Mucosa of rectum (tissue), 2 donors: ENCODE data around the gene INIP.
"Not testable (repeated sequence)": the region's sequence is repeated elsewhere in the genome, so short reads cannot be mapped to it uniquely, and the experiment has no call there.

Experiments
- H3K27ac ChIP-seq, 2 donors: one replicate each; pipeline ENCODE4 v1.7.0; 2013; ENCODE audit warnings: inconsistent platforms in 2 of 2, low read depth in 2 of 2, low read length in 2 of 2
- H3K27me3 ChIP-seq, 2 donors: one replicate each; pipeline ENCODE4 v1.7.0; 2013; ENCODE audit warnings: low read length in 2 of 2; ENCODE audit not compliant: control insufficient read depth in 2 of 2, insufficient read depth in 2 of 2
- H3K36me3 ChIP-seq, 2 donors: one replicate each; pipeline ENCODE4 v1.7.0; 2013; ENCODE audit warnings: low read length in 2 of 2; ENCODE audit not compliant: control insufficient read depth in 2 of 2, insufficient read depth in 2 of 2
- H3K4me1 ChIP-seq, 2 donors: one replicate each; pipeline ENCODE4 v1.7.0; 2013; ENCODE audit warnings: low read length in 2 of 2, mild to moderate bottlenecking in 1 of 2; ENCODE audit not compliant: control insufficient read depth in 2 of 2, insufficient read depth in 2 of 2
- H3K4me3 ChIP-seq, 2 donors: one replicate each; pipeline ENCODE4 v1.7.0; 2013; ENCODE audit warnings: low read length in 2 of 2
- H3K9ac ChIP-seq, 2 donors: one replicate each; pipeline ENCODE4 v1.7.0; 2013; ENCODE audit warnings: low read length in 2 of 2, low read depth in 1 of 2, mild to moderate bottlenecking in 1 of 2
- H3K9me3 ChIP-seq, 2 donors: one replicate each; pipeline ENCODE4 v1.7.0; 2013; ENCODE audit warnings: low read length in 2 of 2; ENCODE audit not compliant: control insufficient read depth in 2 of 2
- donor health status: healthy.
- donor health status: Normal muscosa, but diverticular disease.

INIP gene

GRCh38 chr9:112689161-112689740, 28.7 kb downstream of the INIP start:
- no peaks in the 10 kb centered on the region for H3K27me3 ChIP-seq
- peaks cover 17 to 37% of the 10 kb centered on the region in 2 donors for H3K36me3 ChIP-seq
- H3K4me1 ChIP-seq, result no peaks in the 10 kb centered on the region
- H3K27ac ChIP-seq, result no peak overlapping the region
- no peak overlapping the region for H3K9ac ChIP-seq
- no peaks in the 10 kb centered on the region for H3K9me3 ChIP-seq
- no peak overlapping the region for H3K4me3 ChIP-seq

- H3K4me3 ChIP-seq, result no peak overlapping the region
- peaks cover 0 to 2% of the 10 kb centered on the region in 2 donors for H3K36me3 ChIP-seq
- H3K27me3 ChIP-seq, result no peaks in the 10 kb centered on the region
- H3K4me1 ChIP-seq, result no peaks in the 10 kb centered on the region
- H3K27ac ChIP-seq, result no peak overlapping the region
- H3K9ac ChIP-seq, result no peak overlapping the region
- H3K9me3 ChIP-seq, result peaks cover 4 to 6% of the 10 kb centered on the region in 2 donors
Measured at GRCh38 chr9:112680731-112681402, 37.0 kb downstream of the INIP start.

GRCh38 chr9:112677040-112677439, 40.9 kb downstream of the INIP start:
- no peaks in the 10 kb centered on the region for H3K27me3 ChIP-seq
- no peaks in the 10 kb centered on the region for H3K36me3 ChIP-seq
- H3K4me1 ChIP-seq, result no peaks in the 10 kb centered on the region
- H3K9ac ChIP-seq, result no peak overlapping the region
- peaks cover 4 to 6% of the 10 kb centered on the region in 2 donors for H3K9me3 ChIP-seq
- no peak overlapping the region for H3K4me3 ChIP-seq
- no peak overlapping the region for H3K27ac ChIP-seq

DNA sequence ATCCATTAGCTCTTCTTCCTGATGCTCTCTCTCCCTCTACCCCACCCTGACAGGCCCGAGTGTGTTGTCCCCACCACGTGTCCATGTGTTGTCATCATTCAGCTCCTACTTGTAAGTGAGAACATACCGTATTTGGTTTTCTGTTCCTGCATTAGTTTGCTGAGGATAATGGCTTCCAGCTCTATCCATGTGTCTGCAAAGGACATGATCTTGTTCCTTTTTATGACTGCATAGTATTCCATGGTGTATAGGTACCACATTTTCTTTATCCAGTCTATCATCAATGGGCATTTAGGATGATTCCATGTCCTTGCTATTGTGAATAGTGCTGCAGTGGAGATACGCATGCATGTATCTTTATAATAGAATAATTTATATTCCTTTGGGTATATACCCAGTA, 44.7 kb downstream of the INIP start:
- not testable (repeated sequence) for H3K9ac ChIP-seq, H3K36me3 ChIP-seq

DNA sequence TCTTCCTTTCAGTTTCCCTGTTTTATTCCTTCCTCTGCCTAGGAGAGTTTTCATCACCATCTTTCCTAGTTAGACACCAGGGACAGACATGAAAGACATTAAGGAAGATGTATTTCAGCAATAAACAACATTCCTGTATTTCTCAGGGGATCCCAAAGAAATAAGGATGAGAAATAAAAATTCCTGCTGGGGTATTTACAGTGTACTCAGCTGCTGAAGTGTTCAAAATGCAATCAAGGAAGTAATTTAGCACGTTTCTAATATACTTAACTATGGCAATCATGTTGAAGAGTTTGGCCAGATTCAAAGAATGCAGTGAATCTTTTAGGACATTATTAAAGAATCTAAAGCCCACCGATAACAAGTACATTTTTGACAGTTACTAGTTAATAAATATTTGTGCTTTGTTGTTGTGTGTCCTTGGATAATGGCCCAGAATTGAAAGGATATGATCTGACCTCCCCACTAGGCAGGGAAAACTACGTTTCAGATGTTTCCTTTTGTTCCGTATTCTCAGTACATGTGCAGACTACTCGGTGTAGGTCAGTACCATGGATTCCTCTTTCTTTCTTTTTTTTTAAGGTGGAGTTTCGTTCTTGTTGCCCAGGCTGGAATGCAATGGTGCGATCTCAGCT, 46.8 kb downstream of the INIP start:
- no peaks in the 10 kb centered on the region for H3K4me1 ChIP-seq
- H3K36me3 ChIP-seq, result no peaks in the 10 kb centered on the region
- no peak overlapping the region for H3K9ac ChIP-seq
- no peaks in the 10 kb centered on the region for H3K27me3 ChIP-seq
- no peak overlapping the region for H3K4me3 ChIP-seq
- no peak overlapping the region for H3K27ac ChIP-seq
- no peaks in the 10 kb centered on the region for H3K9me3 ChIP-seq

More for the DNA sequence above, 44.7 kb downstream of the INIP start:
- not testable (repeated sequence) for H3K9me3 ChIP-seq, H3K4me1 ChIP-seq, H3K4me3 ChIP-seq, H3K27ac ChIP-seq, H3K27me3 ChIP-seq

DNA sequence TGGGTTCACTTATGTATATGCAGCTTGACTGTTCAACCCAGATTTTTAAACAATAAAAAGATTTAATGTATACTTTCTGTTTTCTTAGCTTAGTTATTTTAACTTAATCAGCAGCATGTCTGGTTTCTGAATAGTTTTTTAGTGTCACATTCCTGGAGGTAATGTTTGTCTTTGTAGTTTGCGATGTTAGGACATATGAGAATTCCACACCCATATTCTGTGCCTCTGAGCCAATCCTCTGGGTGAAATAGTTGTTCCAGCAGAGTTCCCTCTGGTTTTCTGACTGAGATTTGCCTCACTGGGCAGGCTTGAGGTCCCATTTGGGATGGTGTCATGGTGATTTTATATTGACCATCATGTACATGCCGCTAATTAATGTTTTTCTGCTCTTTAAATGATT, 48.6 kb downstream of the INIP start:
- no peaks in the 10 kb centered on the region for H3K27me3 ChIP-seq
- no peaks in the 10 kb centered on the region for H3K36me3 ChIP-seq
- no peak overlapping the region for H3K9ac ChIP-seq
- no peak overlapping the region for H3K27ac ChIP-seq
- H3K4me3 ChIP-seq, result no peak overlapping the region
- H3K9me3 ChIP-seq, result no peaks in the 10 kb centered on the region
- no peaks in the 10 kb centered on the region for H3K4me1 ChIP-seq

- H3K9ac ChIP-seq, result no peak overlapping the region
- no peak overlapping the region for H3K4me3 ChIP-seq
- H3K27ac ChIP-seq, result no peak overlapping the region
- no peaks in the 10 kb centered on the region for H3K27me3 ChIP-seq
- no peaks in the 10 kb centered on the region for H3K9me3 ChIP-seq
- no peaks in the 10 kb centered on the region for H3K4me1 ChIP-seq
- H3K36me3 ChIP-seq, result no peaks in the 10 kb centered on the region
Measured at GRCh38 chr9:112665347-112665746, 52.6 kb downstream of the INIP start.

- no peaks in the 10 kb centered on the region for H3K36me3 ChIP-seq
- no peak overlapping the region for H3K4me3 ChIP-seq
- H3K27ac ChIP-seq, result no peak overlapping the region
- no peaks in the 10 kb centered on the region for H3K27me3 ChIP-seq
- no peaks in the 10 kb centered on the region for H3K4me1 ChIP-seq
- no peak overlapping the region for H3K9ac ChIP-seq
- no peaks in the 10 kb centered on the region for H3K9me3 ChIP-seq
Measured at GRCh38 chr9:112664531-112664930, 53.4 kb downstream of the INIP start.

DNA sequence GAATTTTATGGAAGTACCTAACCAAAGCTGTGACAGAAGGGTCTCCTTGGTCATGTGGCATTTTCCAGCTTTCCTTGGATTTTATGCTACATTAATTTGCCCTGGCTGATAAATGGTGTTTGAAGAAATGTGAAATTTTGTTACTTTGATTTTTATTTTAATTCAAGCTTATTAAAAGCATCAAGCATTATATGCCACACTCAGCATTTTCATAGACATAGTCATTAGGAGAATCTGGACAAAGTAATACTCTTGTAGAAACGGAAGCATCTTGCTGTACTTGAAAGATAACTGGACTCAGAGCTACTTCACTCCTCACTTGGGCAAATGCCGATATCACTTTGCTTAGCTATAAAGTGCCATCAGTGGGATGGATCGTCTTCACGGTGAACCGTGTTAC, 54.2 kb downstream of the INIP start:
- no peaks in the 10 kb centered on the region for H3K27me3 ChIP-seq
- no peaks in the 10 kb centered on the region for H3K9me3 ChIP-seq
- no peak overlapping the region for H3K9ac ChIP-seq
- H3K4me1 ChIP-seq, result no peaks in the 10 kb centered on the region
- H3K36me3 ChIP-seq, result peaks cover 0 to 4% of the 10 kb centered on the region in 2 donors
- no peak overlapping the region for H3K27ac ChIP-seq
- no peak overlapping the region for H3K4me3 ChIP-seq

- Histone ChIP-seq H3K4me3 (no peak overlapping the region), H3K4me1 (no peaks in the 10 kb centered on the region), H3K36me3 (peaks cover 0 to 4% of the 10 kb centered on the region in 2 donors), H3K9me3 (no peaks in the 10 kb centered on the region), H3K9ac (no peak overlapping the region), H3K27ac (no peak overlapping the region), H3K27me3 (no peaks in the 10 kb centered on the region)
Measured at GRCh38 chr9:112659906-112660305, 58.0 kb downstream of the INIP start.
